Embryonic facial prominence (tissue), 1 donor: ENCODE results near the gene EPHA8.

Experiments
- DNase-seq: peaks from one replicate; pipeline ENCODE4 v3.0.0-alpha.2; 2016; ENCODE audit errors: extremely low spot score

EPHA8 gene

DNA sequence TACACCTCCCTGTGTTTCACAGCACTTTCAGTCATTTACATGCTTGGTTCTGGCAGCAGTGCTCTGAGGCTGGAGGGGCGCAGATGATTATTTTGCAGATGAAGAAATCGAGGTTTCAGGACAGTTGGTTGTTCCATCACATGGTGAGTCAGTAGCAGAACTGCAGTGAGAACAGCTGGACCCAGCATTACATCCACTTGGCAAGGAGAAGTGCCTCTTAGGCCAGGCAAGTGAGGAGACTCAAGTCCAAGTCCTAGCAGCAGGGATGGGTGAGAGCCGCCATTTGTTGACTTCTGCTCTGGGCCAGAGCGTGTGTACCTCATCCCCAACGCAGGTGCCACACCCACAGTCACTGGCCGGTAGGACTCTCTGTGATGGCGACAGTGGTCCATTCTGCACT is 26.8 kb upstream of the EPHA8 start:
- no peak for DNase-seq

- no peak for DNase-seq
Measured at GRCh38 chr1:22537441-22538139, 25.7 kb upstream of the EPHA8 start.

- DNase-seq, result no peak
Measured at GRCh38 chr1:22539510-22540118, 23.7 kb upstream of the EPHA8 start.

GRCh38 chr1:22540337-22540736 is 23.0 kb upstream of the EPHA8 start:
- no peak for DNase-seq

- no peak for DNase-seq
Measured at GRCh38 chr1:22542886-22543285, 20.4 kb upstream of the EPHA8 start.

GRCh38 chr1:22543679-22544078 is 19.6 kb upstream of the EPHA8 start:
- no peak for DNase-seq

DNA sequence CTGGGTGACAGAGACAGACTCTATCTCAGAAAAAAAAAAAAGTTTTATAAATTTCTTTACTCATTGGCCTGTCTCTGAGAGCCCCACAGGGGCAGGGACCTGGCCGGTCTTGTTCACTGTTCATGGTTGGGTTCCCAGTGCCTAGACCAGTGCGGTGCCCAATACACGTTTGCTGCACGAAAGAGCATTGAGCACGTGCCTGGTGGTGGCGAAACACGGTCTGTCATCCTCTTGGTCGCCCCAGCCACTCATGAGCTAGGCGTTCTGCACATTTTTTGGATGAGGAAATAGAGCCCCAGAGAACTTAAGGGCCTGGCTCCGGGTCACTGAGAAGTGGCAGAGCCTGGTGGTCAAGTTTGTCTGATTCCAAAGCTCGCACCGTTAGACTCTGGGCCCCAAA is 18.7 kb upstream of the EPHA8 start:
- DNase-seq, result no peak

DNA sequence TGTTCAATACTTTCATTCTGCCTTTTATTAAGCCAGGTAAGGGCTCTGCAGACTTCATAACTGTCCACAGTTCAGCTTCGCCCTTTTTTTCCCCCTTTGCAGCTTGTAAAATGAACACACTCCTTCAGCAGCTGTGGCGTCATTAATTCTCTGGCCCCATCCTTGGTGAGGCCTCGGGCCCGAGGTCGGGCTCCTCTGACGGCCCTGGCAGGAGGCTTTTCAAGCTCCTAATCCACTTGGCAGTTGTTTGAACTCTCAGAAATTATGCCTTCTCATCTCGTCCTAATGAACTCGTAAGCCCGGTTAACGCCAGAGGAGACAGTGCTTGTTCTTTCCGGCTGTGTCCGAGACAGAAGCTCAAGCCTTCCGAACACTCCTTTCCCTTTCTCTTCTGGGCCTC is 18.1 kb upstream of the EPHA8 start:
- no peak for DNase-seq

- DNase-seq, result no peak
Measured at GRCh38 chr1:22547186-22547817, 16.0 kb upstream of the EPHA8 start.

- no peak for DNase-seq
Measured at GRCh38 chr1:22547818-22548462, 15.3 kb upstream of the EPHA8 start.

GRCh38 chr1:22550021-22550420 is 13.3 kb upstream of the EPHA8 start:
- no peak for DNase-seq

- no peak for DNase-seq
Measured at GRCh38 chr1:22551591-22551990, 11.7 kb upstream of the EPHA8 start.

DNA sequence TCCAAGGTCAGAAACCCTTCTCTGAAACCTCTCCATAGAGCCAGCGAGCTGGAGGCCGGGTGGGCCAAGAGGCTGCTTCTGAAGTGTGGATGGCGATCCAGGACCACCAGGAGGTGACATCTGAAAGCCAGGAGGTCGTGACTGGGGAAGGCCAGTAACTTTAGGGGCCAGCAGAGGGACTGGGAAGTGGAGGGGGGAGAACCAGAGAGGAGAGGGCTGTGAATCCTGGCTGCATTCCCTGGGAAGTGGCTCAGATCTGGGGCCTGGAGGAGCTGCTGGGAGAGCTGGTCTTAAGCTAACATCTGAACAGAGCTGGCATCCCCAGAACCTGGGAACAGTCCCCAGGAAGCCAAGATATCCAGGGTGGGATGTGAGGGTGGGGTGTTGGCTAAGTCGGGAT is 11.3 kb upstream of the EPHA8 start:
- no peak for DNase-seq

GRCh38 chr1:22553104-22553880 is 10.0 kb upstream of the EPHA8 start:
- DNase-seq, result no peak

DNA sequence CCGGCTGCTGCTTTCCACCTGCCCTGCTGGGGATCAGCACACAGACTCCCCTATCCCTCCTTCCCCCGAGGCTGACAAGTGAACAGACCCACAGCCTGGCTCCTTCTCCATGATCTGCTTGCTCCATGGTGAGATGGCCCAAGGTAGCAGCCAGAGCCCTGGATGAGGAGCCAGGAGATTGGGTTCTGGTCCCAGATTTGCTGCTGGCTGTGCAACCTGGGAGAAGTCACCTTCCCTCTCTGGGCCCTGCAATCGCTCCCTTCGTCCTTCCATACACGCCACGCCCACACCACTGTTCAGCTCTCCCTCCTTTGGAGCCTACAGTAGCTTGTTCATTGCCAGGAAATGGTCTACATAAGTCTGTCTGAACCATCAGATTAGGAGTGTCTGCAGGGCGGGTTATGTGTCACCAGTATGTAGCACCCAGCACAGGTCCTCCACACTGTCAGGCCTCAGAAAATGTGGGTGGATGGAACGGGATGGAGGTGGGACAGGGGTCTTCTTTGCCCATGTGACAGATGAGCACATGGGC is 9.2 kb upstream of the EPHA8 start:
- no peak for DNase-seq

GRCh38 chr1:22555371-22555656 is 8.0 kb upstream of the EPHA8 start:
- DNase-seq, result no peak

GRCh38 chr1:22556391-22557104 is 6.7 kb upstream of the EPHA8 start:
- DNase-seq, result no peak

DNA sequence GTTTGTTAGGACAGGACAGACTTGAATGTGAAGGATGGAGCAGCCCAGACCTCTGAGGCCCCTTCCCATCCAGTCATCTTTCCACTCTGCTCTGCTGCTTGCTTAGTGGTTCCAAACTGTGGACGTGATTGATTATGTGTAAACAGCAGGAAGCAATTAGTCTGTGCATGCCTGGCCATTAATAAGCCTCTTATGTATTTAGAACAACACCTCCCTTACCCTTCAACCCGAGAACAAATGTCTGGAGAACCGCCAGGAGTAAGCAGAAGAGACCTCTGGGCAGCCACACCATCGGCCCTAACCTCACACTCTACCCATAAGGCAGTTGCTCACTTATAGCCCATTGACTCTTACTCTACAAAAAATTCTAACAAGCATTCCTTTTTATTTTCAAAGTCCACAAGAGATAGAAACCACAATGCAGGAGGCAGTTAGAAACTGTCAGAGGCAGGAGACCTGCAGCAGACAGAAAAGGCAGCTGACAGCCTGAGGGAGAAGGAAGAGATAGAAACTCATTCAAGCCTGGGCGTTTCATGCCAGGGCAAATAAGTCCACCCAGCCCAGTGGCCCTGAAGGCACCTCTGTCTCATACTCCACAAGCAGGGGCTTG is 5.8 kb upstream of the EPHA8 start:
- DNase-seq, result no peak

GRCh38 chr1:22563671-22564602 is 648 bp downstream of the EPHA8 start:
- DNase-seq, result no peak

DNA sequence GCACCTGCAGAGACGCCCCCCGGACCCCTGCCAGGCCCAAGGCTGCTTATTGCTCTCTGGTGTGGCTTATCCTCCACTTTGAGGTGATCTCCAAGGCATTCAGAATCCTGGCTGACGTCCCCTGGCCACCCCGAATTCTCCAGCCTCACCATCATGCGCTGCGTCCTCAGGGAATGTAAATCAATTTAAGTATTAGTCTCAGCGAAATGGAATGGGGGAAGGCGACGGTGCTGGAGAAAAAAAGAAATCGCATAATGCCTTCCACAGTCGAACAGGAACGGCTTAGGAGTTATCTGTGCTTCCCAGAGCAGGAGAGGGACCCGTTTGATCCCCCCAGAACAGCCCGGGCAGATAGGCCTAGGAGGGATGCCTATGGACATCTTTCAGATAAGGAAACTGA is 2.9 kb downstream of the EPHA8 start:
- no peak for DNase-seq
